Measurements from ENCODE around the gene NLK.
"Not testable (repeated sequence)": the region's sequence is repeated elsewhere in the genome, so short reads cannot be mapped to it uniquely, and the experiment has no call there.

Gene NLK

GRCh38 chr17:27997522-27997921, 45.0 kb upstream of the NLK start:
- H3K4me3 ChIP-seq (ENCODE audit: low read depth, low read length), result no peak overlapping the region
- TF ChIP-seq, protein P1, sequence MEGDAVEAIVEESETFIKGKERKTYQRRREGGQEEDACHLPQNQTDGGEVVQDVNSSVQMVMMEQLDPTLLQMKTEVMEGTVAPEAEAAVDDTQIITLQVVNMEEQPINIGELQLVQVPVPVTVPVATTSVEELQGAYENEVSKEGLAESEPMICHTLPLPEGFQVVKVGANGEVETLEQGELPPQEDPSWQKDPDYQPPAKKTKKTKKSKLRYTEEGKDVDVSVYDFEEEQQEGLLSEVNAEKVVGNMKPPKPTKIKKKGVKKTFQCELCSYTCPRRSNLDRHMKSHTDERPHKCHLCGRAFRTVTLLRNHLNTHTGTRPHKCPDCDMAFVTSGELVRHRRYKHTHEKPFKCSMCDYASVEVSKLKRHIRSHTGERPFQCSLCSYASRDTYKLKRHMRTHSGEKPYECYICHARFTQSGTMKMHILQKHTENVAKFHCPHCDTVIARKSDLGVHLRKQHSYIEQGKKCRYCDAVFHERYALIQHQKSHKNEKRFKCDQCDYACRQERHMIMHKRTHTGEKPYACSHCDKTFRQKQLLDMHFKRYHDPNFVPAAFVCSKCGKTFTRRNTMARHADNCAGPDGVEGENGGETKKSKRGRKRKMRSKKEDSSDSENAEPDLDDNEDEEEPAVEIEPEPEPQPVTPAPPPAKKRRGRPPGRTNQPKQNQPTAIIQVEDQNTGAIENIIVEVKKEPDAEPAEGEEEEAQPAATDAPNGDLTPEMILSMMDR (IDR thresholded peaks at IDR 0.05; ENCODE audit: insufficient read depth, low read depth, low read length, missing control alignments), result no peak
- no peak for DNase-seq (ENCODE audit: low read depth)

DNA sequence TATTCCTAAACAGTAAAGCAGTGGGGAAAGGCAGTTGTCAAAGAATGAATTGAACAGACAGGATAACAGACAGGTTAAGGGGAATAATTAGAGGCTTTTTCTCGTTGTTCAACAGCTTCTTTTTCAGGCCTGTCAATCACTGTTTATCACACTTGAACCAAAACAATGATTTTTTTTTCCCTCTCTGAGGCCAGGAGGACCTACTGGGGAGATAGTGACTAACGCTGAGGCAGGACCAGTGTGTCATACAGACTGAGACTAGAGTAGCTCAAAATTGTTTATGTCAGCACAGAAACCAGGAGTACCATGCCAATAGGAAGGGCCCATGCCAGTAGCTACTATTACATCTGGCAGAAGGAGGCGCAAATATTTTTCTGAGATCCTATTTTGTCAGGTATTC, 41.3 kb upstream of the NLK start:
- H3K4me3 ChIP-seq (ENCODE audit: low read depth, low read length), result no peak overlapping the region
- TF ChIP-seq, protein P1 (IDR thresholded peaks at IDR 0.05; ENCODE audit: insufficient read depth, low read depth, low read length, missing control alignments), result no peak
- no peak for DNase-seq (ENCODE audit: low read depth)

DNA sequence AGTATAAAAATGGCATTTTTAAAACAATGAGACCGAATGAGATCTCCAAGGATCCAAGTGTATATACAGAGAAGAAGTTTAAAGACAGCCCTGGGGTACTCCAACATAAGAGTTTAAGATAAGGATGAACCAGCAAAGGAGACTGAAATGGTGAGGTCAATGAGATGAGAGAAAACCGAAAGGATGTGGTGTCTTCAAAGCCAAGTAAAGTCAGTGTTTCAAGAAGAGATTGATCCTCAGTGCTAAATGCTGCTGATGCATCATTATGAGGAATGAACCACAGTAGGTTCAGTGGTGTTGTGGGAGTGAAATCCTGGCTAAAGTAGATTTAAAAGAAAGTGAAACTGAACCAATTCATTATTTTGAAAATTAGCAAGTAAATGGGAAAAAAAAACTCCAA, 38.1 kb upstream of the NLK start:
- H3K4me3 ChIP-seq (ENCODE audit: low read depth, low read length), result no peak overlapping the region
- TF ChIP-seq, protein P1 (IDR thresholded peaks at IDR 0.05; ENCODE audit: insufficient read depth, low read depth, low read length, missing control alignments), result no peak
- peak; percentile 2 for DNase-seq (ENCODE audit: low read depth)

GRCh38 chr17:28007925-28008324, 34.6 kb upstream of the NLK start:
- H3K4me3 ChIP-seq (ENCODE audit: low read depth, low read length); DNase-seq (ENCODE audit: low read depth): not testable (repeated sequence)

DNA sequence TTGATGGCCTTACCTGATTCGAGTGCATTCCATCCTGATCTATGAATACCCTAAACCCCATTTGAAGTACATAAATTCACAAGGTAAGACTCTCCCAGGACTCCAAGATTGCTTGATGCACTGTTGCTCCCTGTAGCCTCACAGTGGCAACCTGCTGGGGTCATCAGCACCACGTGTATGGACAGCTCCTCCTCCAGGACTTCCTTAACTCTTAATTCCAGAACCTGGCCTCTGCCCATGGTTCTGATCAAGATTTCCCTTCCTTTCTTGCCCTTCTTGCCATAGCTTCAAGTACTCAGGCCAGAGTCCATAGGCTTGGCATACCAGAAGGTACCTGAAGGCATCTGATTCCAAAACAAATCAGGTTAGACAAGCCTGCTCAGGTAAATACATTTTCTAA, 34.0 kb upstream of the NLK start:
- DNase-seq (ENCODE audit: low read depth), result peak; percentile 13
- H3K4me3 ChIP-seq (ENCODE audit: low read depth, low read length), result no peak overlapping the region
- TF ChIP-seq, protein P1 (IDR thresholded peaks at IDR 0.05; ENCODE audit: insufficient read depth, low read depth, low read length, missing control alignments), result no peak

DNA sequence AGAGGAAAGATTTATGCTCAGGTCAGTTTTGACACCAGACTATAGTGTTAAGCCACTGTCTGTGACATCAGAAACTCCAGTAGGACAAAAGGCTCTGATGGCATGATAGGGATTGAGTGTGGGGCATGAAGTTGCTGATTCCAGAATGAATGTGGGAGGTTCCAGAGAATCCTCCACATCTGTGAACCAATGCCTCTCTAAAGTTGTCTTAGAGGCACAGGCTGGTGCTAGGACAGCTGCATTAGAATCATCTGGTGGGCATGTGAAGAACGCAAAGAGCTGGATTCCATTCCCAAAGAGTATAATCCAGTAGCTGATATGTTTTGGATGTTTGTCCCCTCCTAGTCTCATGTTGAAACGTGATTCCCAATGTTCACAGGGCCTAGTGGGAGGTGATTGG, 32.1 kb upstream of the NLK start:
- DNase-seq (ENCODE audit: low read depth), result no peak
- TF ChIP-seq, protein P1 (IDR thresholded peaks at IDR 0.05; ENCODE audit: insufficient read depth, low read depth, low read length, missing control alignments), result no peak
- no peak overlapping the region for H3K4me3 ChIP-seq (ENCODE audit: low read depth, low read length)

DNA sequence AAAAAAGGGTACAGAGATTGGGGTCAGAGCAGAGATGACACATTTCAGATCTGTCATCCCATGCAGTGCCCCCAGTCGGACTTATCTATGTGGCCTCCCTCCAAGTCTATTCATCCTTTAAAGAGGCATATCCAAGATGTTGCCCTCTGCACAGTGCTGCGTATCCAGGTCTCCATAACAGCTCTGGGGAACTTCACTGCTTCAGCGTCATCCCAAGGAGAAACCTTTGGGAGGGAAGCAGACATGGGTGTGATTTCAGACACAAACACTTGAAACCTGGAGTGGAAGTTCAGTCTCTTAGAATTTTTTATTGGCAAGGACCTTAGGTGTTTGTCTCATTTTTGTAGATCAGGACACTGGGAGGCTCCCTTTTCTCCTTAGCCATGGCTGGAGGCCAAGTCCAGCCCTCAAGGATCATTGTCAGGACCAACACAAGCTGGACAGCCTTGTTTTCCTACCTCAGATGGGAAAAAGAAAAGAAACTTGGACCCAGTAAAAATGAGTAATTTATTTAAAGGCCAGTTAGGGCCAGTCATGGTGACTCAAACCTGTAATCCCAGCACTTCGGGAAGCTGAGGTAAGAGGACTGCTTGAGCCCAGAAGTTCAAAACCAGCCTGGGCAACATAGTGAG, 23.9 kb upstream of the NLK start:
- no peak for DNase-seq (ENCODE audit: low read depth)
- no peak overlapping the region for H3K4me3 ChIP-seq (ENCODE audit: low read depth, low read length)
- TF ChIP-seq, protein P1 (IDR thresholded peaks at IDR 0.05; ENCODE audit: insufficient read depth, low read depth, low read length, missing control alignments), result no peak

All from GM12865 (cell line).